Measurements from ENCODE around the gene MTA1.

Gene MTA1

DNA sequence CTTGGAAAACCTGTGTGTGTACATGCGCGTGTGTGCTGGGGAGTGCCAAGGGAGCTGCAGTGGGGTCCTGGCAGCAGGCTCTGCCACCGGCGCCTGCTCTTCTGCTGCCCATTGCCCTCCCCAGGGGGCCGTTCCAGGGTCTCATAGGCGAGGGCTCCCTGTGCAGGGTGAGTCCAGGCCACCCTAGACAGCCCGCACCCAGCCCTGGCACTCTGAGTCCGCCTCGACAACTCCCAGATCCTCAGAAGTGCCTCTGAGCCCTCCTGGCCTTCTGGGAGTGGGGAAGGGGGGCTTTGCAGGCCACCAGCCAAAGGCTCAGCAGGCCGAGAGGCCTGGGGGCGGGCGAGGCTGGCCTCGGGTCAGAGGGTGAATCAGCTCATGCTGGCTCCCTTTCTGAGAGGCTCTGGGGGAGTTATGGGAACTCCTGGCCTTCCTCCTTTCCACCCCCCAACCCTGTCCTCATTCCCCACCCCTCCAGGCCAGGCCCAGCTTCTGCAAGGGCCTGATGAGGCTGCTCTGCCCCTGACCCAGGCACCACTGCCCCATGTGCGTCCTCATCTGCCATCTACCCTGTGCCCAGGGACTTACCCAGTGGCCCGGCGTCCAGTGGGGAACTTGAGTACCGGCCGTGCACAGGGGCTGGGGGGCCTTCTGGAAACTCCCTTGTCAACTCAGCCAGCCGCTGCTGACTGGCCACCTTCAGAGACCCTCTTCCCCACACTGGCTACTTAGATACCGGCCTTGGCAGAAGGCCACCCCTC, 69.3 kb downstream of the MTA1 start:
- no peak for DNase-seq (ENCODE audit: low read depth)
- H3K4me3 ChIP-seq (ENCODE audit: control insufficient read depth, low read depth, low read length): no peak overlapping the region
- TF ChIP-seq, protein P1, sequence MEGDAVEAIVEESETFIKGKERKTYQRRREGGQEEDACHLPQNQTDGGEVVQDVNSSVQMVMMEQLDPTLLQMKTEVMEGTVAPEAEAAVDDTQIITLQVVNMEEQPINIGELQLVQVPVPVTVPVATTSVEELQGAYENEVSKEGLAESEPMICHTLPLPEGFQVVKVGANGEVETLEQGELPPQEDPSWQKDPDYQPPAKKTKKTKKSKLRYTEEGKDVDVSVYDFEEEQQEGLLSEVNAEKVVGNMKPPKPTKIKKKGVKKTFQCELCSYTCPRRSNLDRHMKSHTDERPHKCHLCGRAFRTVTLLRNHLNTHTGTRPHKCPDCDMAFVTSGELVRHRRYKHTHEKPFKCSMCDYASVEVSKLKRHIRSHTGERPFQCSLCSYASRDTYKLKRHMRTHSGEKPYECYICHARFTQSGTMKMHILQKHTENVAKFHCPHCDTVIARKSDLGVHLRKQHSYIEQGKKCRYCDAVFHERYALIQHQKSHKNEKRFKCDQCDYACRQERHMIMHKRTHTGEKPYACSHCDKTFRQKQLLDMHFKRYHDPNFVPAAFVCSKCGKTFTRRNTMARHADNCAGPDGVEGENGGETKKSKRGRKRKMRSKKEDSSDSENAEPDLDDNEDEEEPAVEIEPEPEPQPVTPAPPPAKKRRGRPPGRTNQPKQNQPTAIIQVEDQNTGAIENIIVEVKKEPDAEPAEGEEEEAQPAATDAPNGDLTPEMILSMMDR (conservative IDR thresholded peaks at IDR 0.05; ENCODE audit: control insufficient read depth, insufficient read depth, low read depth, low read length): no peak

DNA sequence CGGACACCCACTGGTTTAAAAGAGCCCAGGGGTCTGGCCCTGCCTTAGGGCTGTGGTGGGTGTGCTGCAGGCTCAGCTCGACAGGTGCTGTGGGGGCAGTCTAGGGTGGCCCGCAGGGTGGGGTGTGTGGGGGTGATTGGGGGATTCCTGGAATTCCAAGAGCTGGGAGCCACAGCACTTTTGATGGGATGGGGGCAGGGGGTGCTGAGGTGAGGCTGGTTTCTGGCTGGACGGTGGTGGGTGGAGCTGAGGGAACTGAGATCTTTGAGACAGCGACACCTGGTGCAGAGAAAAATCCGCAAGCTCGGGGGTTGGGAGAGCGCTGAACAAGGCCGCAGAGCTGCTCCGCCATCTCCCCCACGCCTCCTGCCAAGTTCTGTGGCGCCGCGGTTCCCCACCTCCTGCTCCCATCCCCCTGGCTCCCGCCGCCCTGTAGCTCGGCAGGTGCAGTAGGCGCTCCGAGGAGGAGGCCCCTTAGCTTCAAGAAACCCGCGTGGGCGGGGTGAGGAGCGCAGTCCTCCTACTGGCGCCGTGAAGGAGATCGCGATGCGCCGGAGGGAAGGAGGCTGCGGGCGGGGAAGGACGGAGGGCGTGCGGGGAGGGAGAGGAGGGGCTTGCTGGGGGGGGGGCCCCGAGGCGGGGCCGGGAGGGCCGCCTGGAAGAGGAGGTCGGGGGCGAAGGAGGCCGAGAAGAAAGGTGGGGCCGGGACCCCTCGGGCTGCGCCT, 70.1 kb downstream of the MTA1 start:
- H3K4me3 ChIP-seq (ENCODE audit: control insufficient read depth, low read depth, low read length): peak overlapping the region; percentile 52
- TF ChIP-seq, protein P1 (conservative IDR thresholded peaks at IDR 0.05; ENCODE audit: control insufficient read depth, insufficient read depth, low read depth, low read length): peak; percentile 61
- DNase-seq (ENCODE audit: low read depth): peak; percentile 74

- H3K4me3 ChIP-seq (ENCODE audit: control insufficient read depth, low read depth, low read length): peak overlapping the region; percentile 52
- no peak for DNase-seq (ENCODE audit: low read depth)
- TF ChIP-seq, protein P1 (conservative IDR thresholded peaks at IDR 0.05; ENCODE audit: control insufficient read depth, insufficient read depth, low read depth, low read length): no peak
Observed at GRCh38 chr14:105490267-105490571, 70.6 kb downstream of the MTA1 start.

- DNase-seq (ENCODE audit: low read depth): peak; percentile 100
- H3K4me3 ChIP-seq (ENCODE audit: control insufficient read depth, low read depth, low read length): peak within 1 kb of the TSS; percentile 61
- TF ChIP-seq, protein P1 (conservative IDR thresholded peaks at IDR 0.05; ENCODE audit: control insufficient read depth, insufficient read depth, low read depth, low read length): no peak
Observed at GRCh38 chr14:105490572-105491365, 71.1 kb downstream of the MTA1 start, which contains the start of gene TEDC1. TSS of gene TEDC1 (plus strand) at chr14:105491246. CDS start at chr14:105491376, 130 bp downstream.

GRCh38 chr14:105491366-105491973, 71.8 kb downstream of the MTA1 start:
- DNase-seq (ENCODE audit: low read depth): peak; percentile 68
- H3K4me3 ChIP-seq (ENCODE audit: control insufficient read depth, low read depth, low read length): peak overlapping the region; percentile 61
- TF ChIP-seq, protein P1 (conservative IDR thresholded peaks at IDR 0.05; ENCODE audit: control insufficient read depth, insufficient read depth, low read depth, low read length): no peak
